Globus pallidus (tissue), 1 donor: ENCODE results near the gene ANKRD39.

Experiments used
- DNase-seq: peaks from one replicate; pipeline ENCODE4 v3.0.0-alpha.2; 2015; ENCODE audit warnings: low spot score

ANKRD39 gene

DNA sequence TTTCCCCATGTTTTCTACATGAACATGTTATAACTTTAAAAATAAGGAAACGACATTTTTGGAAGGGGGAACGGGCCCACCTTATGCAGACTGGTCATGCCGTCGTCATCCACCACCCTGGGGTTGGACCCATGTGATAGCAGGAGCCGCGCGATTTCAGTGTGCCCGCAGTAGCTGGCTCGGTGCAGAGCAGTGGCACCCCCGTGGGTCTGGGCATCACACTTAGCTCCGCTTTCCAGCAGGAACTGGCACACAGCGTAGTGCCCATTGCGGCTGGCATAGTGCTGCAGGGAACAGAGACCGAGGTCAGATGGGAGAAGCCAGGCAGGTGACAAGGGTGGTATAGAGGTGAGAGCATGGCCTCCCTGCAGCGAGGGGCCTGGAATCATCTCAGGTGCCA, 4.5 kb downstream of the ANKRD39 start:
- DNase-seq, result no peak

DNA sequence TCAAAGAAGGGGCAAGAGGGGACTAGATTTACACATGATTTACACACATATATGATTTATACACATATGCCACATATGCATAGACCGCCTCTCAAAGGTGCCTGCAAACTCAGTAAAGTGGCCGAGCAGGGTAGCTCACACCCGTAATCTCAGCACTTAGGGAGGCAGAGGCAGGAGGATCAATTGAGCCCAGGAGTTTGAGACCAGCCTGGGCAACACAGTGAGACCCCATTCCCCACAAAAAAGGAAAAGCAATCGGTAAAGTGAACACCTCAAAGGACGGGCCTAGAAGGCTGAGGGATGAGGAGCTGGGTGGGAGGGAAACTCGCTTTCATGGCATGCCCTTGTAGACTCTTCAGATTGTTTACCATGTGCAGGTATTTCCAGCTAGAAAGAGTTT, 5.1 kb downstream of the ANKRD39 start:
- DNase-seq, result no peak

DNA sequence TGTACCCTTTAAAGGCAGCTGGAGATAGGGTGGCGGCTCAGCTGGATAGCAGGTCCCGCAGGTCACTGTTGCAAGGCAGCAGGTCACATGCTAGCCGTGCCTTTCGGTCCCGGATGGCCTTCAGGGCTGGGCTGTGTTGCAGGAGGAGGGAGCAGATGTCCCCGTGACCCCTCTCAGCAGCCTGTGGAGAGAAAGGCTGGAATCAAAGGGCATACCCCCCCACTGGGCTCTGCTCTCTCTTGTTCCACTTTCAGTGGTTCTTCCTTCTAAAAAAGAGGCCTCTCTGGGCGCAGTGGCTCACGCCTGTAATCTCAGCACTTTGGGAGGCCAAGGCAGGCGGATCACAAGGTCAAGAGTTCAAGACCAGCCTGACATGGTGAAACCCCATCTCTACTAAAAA, 9.6 kb downstream of the ANKRD39 start:
- no peak for DNase-seq

DNA sequence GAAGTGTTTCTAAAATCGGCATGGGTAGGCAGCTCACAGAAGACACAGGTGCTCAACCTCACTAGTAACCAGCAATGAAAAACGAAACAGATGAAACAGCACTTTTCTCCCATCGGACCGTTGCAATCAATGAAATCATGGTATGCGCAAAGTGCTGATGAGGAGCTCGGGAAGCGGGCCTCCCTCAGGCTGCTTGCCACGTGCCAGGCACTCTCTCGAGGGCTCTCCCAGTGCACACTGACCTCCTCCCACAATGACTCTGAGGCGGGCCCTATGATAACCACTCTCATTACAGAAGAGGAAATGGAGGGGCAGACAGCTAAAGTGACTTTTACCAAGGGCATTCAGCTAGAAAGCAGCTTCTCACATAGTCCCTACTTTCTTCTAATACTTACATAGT, 10.2 kb downstream of the ANKRD39 start:
- no peak for DNase-seq

DNA sequence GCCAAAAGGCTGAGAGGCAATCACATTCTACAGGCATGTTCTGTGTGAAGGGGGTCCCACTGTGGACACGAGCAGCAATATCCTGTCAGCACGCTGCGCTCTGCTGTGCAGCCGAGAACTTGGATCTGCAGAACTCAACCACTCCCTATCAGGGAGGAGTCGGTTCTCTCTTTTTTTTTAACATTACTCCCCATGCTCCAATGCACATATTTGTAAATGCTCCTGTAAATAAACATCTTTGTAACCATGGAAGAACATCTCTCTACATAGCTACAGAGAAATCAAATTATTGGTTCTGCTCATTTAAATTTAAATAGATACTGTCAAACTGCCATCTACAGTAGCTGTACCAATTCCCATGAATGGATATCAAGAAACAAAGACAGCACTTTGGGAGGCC, 11.0 kb downstream of the ANKRD39 start:
- no peak for DNase-seq

DNA sequence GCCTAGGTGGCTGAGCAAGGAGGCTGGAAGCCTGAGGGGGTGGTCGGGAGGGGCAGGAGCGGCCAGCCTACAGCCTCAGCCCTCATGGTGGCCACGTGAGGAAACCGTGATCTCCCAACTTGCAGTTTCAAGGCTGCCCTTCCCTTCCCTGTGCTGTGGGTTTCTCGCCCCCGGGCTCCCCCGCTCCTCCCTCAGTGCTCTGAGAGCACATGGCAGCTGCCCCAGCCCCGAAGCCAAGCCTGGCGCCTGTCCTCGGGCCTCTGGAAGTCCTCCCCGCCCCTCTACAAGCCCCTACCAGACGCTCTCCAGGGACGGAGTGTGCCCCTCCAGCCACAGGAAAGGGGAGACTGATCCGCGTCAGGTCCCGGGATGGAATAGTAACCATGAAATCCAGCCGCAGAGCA, 13.4 kb downstream of the ANKRD39 start:
- DNase-seq, result no peak

DNA sequence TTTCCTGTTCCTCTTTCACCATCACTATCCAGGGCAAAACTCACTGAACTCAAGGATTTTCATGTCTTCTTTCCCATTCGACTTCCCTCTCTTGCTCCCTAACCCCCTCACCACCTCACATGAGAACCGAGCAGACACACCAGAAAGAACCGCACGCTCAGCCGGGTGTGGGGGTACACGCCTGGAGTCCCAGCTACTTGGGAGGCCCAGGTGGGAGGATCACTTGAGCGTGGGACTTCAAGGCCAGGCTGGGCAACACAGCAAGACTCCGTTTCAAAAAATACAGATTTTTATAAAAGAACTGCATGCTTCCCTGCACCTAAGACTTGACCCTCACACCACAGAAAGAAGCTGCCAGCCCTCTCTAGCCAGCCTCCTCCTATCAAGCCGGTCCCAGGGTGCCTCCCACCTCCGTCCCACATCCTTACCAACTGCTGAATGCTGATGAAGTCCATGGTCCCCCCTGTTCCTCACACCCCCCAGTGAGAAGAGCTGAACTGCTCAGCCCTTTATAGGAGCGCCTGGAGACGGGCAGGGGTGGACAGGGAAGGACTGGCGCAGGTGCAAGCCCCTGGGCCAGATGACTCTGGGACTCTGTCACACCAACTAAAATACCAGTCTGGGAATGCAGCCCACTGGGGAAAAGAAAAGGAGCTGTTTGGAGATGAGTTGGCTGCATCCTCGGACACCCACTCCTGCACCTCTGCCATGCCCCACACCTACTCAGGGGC, 14.1 kb downstream of the ANKRD39 start, which contains the start of gene ANKRD23:
Gene ANKRD23, minus strand, starts transcription at position 484 of the 731 bp plus-strand sequence. Its CDS starts 29 bp downstream, at position 455.
- no peak for DNase-seq

DNA sequence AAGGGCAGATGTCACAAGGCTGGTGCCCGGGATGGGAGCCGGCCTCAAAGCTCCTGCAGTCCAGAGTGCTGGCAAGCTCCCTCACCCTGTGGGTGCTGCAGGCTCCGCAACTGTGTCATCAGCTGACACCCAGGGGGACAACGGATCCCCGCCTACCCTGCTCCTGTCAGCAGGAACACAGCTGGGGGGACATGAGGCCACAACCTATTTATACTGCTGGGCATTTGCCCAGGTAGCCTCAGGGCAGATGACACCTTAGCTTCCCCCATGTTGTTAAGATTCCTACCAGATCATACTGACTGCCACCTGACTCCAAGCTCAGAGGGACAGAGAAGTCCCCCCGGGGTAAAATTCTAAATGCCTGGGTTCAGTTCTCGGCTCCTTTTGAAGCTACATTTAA, 15.2 kb downstream of the ANKRD39 start:
- DNase-seq, result no peak

DNA sequence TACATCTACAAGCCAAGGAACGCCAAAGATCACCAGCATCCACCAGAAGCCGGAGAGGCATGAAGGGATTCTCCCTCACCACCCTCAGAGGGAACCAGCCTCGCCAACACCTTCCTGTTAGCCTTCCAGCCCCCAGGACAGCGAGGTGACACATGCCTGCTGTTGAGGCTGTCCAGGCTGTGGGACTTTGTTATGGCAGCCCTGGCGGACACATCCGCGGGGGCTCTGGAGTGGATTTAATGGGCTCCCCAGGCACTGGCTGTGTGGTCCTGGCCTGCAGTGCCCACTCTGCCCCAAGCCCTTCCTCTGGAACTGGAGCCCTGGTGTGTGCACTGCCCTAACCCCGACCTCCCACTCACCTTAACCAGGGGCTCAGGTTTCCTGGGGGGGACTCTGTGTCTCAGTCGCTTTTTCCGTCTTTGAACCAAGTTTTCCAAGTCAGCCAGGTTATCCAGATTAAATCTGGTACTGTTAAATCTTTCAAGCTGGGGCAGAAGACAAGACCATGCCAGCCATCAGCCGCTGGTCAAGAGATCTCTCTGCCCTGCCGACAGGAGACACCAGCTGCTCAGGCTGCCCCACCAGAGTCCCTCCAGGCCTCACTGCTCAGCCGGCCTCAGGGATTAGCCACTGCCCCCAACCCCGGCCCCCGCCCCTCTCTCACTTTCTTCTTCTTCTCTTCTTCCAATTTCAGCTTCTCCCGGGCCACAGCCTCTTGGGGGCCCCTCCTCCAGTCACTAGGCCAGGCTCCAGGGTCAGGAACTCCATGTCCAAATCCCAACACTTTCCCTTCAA, 15.9 kb downstream of the ANKRD39 start:
- no peak for DNase-seq

DNA sequence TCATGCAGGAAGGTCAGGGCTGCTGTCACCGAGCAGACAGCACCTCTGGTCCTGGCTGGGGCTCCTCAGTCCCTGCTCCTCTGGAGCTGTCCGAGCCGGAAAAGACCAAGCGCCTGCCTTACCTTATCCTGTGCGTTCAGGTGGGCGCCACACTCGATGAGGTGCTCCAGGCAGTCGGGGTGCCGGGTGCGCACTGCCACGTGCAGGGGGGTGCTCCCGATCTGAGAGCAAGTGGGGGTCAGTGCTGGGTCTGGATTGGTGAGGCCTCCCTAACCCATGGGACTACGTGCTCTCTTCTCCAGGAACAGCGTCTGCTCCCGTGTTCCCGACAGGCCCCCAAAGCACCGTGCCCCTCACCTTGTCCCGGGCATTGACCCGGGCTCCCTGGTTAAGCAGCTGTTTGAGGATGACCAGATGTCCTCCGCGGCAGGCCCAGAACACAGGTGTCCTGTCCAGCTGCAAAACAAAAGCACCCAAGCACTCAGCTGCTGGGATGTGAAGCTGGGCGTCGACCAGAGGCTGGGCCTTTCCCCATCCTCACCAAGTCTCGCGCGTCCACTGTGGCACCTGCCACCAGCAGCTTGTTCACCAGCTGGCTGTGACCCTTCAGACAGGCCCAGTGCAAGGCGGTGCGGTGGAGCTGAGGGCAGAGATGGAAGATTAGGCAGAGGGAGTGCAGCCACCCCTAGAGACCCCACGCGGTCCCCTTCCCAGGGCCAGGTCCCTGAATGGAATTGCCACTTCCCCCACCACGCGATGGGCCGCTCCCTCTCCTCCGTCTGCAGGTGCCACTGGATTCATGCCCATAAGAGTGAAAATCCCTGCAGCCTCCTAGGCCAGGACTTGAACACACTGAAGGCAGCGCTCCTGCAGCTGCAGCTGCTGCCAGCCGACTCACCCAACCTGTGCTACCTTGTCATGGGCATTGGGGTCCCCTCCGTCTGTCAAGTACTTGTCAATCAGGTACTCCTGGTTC, 17.7 kb downstream of the ANKRD39 start:
- no peak for DNase-seq

DNA sequence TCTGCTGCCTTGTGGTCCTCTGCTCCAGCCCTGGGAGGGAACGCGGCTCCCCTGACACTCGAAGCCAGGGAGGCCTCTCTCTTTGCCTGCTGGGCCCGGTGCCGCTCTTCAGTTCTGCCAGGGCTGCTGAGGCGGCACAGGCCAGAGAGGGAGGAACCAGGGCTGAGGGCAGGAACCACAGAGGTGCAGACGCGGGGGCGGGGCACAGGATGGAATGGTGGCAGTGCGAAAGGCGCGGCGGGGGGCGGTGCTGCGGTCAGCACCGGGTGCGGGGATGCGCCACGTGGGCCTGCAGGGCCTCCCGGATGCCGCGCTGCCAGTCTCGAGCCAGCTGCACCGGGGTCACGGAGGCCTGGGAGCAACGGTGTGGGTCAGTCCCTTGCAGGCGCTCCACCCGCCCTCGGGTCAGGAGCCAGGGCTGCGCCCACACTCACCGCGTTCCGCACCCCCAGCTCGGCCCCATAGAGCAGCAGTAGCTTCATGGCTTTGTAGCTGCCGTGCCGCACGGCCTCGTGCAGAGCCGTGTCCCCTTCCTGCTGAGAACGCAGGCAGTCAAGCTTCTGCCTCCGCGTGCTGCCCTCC, 18.4 kb downstream of the ANKRD39 start:
- no peak for DNase-seq

DNA sequence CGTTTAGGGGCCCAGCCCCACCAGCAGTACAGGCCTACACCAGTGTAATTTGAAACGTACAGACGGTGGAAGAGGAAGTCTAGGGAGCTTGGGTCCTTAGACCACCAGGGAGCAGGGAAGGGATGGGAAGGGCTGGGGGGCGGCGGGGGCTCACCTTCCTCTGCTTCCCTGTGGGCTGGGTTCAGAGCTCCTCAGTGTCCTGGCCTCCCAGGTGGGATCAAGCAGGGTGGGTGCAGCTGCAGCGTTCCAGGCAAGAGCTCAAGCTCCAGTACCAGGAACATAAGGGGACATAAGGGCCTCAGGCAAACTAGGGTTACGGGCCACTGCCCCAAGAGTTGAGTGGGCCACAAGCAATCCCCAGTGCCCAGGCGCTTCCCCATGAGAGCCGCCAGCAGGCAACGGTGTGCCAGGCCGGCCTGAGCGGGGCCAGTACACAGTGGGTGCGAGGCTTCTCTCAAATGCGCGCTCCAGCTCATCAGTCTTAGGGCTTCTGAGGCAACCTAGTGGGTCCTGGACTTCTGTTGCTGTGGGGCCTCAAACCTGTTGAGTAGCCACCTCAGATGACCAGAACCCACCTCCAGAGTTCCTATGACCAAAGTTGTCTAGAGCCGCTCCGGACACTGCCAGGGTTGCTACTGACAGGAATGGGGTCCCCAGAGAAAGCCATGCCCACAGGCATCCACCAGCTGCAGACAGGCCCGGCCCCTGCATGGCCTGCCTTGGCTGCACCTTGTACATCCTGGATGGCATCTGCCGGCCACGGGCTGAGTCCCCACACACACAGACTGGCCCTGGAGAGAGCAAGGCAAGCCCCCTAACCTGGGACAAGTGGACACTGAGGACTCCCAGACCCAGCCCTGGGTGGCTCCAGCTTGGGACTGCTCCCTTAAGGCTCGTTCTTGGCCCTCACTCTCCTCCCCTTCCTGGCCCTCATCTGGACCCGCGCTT, 19.2 kb downstream of the ANKRD39 start:
- DNase-seq, result no peak

DNA sequence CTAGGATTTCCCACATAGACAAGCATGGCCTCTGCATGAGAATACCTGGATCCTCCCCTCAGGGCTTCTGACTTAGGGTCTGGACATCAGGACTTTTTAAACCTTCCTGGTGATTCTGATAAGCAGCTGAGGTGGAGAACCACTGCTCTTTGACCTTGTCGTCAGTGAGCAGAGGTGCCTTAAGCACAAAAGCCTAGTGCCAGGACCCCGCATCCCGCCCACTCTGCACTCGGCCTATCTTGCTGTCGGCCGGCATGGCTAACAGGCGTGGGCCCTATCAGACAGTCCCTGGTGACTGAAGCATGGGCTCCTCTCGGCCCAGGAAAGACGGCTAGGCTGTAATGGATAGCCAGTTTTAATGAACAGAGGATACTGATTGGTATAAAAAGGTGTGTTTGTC, 20.2 kb downstream of the ANKRD39 start:
- DNase-seq, result no peak

DNA sequence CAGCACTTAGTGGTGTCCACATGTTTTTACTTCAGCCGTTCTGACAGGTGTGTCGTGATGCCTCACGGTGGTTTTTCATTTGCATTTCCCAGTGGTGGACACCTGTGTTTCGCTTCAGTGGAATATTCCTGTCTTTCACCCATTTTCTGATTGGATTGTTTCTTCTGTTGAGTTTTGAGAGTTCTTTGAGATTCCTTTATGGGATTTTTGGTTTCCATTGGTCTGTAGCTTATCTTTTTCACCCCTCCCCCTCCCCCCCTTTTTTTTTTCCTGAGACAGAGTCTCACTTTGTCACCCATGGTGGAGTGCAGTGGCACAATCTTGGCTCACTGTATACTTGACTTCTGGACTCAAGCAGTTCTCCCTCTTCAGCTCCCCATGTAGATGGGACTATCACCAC, 22.0 kb downstream of the ANKRD39 start:
- DNase-seq, result no peak

DNA sequence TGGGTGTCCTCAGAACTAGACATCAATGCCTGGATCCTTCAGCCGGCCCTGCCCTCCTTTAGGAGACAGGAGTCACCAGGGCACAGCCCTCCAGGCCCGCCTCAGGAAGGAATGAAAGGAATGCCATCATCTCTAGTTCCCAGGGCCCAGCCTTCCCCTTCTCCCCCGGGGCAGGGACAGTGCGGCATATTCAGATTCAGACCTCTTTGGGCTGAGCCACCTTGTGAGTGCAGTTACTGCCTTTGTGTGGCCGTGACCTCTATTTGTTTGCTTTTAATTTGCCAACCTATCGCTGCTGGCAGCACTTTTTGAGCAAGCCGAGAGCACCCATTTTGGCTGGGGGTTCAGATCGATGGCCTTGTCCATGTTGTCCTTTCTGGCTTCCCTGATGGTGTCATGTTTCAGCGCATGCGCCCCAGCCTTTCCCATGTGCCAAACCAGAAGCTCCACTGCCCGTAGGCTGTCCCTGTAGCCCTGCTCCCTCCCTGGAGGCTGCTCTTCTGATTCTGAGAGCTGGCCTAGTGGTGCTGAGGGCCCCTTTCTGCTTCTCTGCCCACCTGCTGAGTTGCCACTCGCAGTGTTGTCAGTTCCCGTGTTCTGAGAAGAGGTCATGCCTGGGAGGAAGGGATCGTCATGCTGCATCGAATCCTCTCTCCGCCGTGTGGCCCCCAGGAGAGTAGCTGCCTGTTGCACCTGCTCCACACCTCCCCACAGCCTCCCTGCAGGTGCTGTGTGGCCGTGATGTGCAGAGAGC, 24.9 kb downstream of the ANKRD39 start:
- DNase-seq, result no peak

DNA sequence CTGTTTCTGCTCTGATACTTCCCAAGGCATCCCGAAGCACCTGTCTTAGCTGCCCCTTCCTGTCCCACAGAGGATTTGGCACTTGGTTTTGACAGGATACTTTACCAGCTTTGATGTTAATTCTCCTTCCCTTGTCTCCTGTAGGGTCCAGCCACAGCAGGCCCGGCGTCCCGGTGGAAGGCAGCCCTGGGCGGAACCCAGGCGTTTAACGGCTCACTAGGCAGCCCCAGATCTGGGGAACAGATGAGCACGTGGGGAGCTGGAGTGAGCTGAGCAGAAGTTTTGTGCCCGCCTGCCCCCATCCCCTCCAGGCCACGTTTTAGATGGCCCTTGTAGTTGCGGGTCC, 25.4 kb downstream of the ANKRD39 start:
- DNase-seq, result no peak

DNA sequence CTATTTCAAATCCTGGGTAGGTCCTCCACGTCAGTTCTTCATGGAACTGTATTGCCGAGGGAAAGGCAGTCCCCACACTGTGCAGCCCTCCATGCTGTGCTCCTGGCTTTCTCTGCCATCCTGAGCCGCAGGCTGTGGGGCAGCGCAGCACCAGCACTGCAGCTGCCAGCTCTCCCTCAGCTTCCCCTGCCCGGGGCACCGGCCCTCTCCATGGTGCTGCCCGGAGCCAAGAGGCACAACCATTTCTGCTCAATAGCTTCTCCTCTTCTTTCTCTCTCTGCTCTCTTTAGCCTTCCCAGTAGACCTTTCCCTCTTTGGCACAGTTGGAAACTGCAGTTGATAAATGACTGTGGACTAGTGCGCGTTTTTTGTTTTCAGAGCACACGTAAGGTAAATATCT, 26.1 kb downstream of the ANKRD39 start:
- no peak for DNase-seq

DNA sequence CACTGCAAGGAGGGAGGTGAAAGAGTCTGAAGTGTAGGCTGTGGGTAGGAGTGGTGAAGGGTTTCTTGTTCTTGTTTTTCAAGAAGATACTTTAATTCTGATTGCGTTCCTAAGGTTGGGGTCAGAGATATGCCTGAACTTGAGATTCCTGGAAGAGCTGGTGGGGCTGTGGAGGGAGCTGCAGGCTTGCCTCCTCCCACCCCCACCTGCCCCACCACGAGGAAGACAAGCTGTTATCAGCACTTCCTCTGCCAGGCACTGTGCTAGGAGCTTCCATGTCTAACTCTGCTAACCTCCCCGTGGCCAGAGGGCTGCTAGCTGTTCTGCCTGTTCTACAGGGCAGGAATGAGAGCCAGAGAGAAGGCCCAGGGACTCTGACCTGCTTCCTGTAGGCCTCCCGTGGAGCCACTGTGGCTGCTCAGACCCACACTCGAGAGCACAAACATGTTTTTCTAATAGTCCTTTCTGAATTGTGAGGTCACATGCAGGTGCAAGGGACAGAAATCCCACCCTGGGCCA, 27.7 kb downstream of the ANKRD39 start:
- no peak for DNase-seq

DNA sequence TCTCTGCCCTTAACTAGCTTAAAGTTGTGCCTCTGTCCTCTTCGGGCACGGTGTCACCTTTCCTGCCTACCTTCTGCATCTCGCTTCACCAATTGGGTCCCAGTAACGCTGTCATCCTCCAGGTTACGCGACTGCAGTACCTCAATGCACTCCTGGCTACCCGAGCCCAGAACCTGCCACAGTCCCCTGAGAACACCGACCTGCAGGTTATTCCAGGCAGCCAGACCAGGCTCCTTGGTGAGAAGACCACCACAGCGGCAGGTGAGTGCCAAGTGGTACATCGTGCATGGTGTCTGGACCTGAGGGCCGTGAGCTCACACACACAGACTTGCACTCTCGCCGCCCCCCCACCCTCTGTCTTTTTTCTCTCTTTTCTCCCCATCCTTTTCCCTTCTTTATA, 28.9 kb downstream of the ANKRD39 start:
- DNase-seq, result no peak

DNA sequence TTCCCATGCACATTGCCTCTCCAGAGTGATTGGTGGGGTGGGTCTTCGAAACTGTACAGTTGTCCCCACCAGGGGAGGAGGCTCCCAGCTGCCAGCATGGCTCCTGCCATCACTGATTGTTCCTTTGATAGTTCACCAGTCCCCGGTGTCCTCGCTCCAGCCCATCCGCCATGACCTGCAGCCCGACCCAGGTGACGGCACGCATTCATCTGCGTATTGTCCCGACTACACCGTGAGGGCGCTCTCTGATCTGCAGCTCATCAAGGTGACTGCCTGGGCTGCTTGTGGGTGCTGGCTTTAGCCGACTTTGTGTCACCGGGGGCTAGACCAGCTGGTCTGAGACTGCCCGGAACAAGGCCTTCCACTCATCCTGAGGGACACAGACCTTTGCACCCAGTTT, 29.4 kb downstream of the ANKRD39 start:
- DNase-seq, result no peak
